ENCODE measurements around the gene IFIH1.

IFIH1 gene

DNA sequence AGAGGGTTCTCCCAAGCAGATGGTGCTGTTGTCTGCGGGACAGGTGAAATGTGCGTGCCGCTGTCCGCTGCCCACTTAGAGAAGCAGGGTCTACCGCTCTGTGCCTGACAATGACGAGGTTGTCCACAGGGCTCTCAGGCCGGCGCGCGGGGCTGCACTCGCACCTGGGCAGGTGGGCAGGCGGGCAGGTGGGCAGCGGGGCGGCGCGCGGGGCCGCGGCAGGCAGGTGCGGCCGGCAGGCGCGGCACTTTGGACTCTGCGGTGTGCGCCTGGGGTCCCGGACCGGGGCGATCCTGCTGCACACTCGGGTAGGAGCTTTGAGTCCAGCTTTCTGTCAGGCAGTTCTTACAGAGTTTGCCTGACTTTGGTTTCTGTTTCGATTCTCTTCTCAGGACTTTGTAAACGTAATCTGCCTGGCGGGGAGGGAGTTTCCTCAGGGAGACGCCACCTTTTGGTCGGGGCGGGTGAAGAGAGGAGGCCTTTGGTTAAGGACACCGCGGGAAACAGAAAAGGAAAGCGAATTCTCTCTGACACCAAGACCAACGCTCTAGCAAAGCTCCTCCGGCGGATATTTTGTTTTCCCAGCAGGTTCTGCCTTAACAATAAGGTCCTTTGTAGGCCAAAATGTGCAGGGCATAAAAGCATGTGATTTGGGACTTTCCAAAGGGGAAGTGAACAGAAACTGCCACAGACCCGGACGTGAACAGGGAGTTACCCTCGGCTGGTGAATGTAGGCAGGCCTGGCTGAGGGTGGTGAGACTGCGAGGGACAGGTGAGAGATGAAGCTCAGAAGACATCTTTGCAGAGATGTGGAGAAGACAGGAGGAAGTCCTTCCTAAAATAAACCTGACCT lies at the start of gene IFIH1:
Gene IFIH1 (minus strand): TSS at position 357 of the 853 bp plus-strand sequence. CDS start 377 bp downstream, outside the sequence.
- DNase-seq (ENCODE audit: low read depth): peak; percentile 86
- TF ChIP-seq, protein P1, sequence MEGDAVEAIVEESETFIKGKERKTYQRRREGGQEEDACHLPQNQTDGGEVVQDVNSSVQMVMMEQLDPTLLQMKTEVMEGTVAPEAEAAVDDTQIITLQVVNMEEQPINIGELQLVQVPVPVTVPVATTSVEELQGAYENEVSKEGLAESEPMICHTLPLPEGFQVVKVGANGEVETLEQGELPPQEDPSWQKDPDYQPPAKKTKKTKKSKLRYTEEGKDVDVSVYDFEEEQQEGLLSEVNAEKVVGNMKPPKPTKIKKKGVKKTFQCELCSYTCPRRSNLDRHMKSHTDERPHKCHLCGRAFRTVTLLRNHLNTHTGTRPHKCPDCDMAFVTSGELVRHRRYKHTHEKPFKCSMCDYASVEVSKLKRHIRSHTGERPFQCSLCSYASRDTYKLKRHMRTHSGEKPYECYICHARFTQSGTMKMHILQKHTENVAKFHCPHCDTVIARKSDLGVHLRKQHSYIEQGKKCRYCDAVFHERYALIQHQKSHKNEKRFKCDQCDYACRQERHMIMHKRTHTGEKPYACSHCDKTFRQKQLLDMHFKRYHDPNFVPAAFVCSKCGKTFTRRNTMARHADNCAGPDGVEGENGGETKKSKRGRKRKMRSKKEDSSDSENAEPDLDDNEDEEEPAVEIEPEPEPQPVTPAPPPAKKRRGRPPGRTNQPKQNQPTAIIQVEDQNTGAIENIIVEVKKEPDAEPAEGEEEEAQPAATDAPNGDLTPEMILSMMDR (conservative IDR thresholded peaks at IDR 0.05; ENCODE audit: control insufficient read depth, insufficient read depth, low read depth, low read length): peak; percentile 36
- peak within 1 kb of the TSS; percentile 78 for H3K4me3 ChIP-seq (ENCODE audit: control insufficient read depth, low read depth, low read length)

GRCh38 chr2:162365392-162365791 lies 46.9 kb upstream of the IFIH1 start:
- peak; percentile 5 for DNase-seq (ENCODE audit: low read depth)
- no peak overlapping the region for H3K4me3 ChIP-seq (ENCODE audit: control insufficient read depth, low read depth, low read length)
- TF ChIP-seq, protein P1 (conservative IDR thresholded peaks at IDR 0.05; ENCODE audit: control insufficient read depth, insufficient read depth, low read depth, low read length): no peak

DNA sequence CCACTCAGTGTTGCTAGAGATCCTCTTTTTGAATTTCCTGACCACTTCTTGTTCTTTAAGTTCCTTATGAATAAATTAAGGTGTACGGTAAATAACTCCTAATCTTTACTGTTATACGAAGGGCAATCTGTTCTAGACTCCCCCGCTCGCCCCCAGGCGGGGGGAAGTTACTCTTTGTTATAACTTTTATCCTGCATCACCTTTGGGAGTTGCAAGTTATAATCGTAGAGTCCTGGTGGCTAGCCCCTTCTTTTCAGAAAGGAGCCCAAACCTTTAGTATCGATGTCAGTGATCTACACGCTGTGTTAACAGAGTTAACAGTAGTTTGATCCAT lies 26.1 kb upstream of the IFIH1 start:
- peak overlapping the region; percentile 82 for H3K4me3 ChIP-seq (ENCODE audit: control insufficient read depth, low read depth, low read length)
- TF ChIP-seq, protein P1 (conservative IDR thresholded peaks at IDR 0.05; ENCODE audit: control insufficient read depth, insufficient read depth, low read depth, low read length): no peak
- no peak for DNase-seq (ENCODE audit: low read depth)

- TF ChIP-seq, protein P1 (conservative IDR thresholded peaks at IDR 0.05; ENCODE audit: control insufficient read depth, insufficient read depth, low read depth, low read length): no peak
- peak; percentile 93 for DNase-seq (ENCODE audit: low read depth)
- peak within 1 kb of the TSS; percentile 82 for H3K4me3 ChIP-seq (ENCODE audit: control insufficient read depth, low read depth, low read length)
These were observed 25.5 kb upstream of the IFIH1 start, which contains the start of gene GCA for GRCh38 chr2:162343824-162344616. TSS of gene GCA (plus strand) at chr2:162344132. CDS start at chr2:162344249, 117 bp downstream.

GRCh38 chr2:162343492-162343823 lies 25.0 kb upstream of the IFIH1 start:
- TF ChIP-seq, protein P1 (conservative IDR thresholded peaks at IDR 0.05; ENCODE audit: control insufficient read depth, insufficient read depth, low read depth, low read length): no peak
- H3K4me3 ChIP-seq (ENCODE audit: control insufficient read depth, low read depth, low read length): peak overlapping the region; percentile 82
- DNase-seq (ENCODE audit: low read depth): no peak

DNA sequence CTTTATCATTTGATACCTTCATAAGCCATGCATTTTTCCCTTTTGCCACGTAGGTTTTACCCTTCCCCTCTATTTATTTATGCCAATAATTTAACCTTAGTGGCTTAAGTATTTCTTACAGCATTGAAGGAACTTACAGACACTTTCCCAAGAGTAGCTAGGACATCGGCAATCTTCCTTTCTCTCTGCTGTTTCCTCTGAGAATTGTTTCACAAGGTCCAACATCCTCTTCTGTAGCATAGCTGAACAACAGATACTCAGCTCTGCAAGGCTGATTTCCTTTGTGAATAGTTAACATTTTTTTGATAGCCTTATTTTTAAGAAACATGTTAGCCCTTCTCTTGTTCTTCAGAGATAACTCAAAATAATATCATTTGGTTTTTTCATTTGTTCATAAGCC lies 24.4 kb upstream of the IFIH1 start:
- DNase-seq (ENCODE audit: low read depth): no peak
- H3K4me3 ChIP-seq (ENCODE audit: control insufficient read depth, low read depth, low read length): no peak overlapping the region
- TF ChIP-seq, protein P1 (conservative IDR thresholded peaks at IDR 0.05; ENCODE audit: control insufficient read depth, insufficient read depth, low read depth, low read length): no peak
